B cell (primary cell): ENCODE results near the gene FADS6. TPM values are rescaled to one million over a fixed set of nuclear protein-coding genes. Genes with fewer than 3 reads are reported as not detected.
A peak's percentile ranks its signal among the peaks of the same experiment; 100 is the strongest.

Experiments
- ATAC-seq: fragments of 200-7000 bp; cut with Tn5 transposase; one replicate; pipeline ENCODE4 v1.10.0; 2021; ENCODE audit warnings: low read depth, mild to moderate bottlenecking, moderate number of reproducible peaks, moderate library complexity
- CTCF ChIA-PET: fragments of 350-600 bp; sonication (Branson Sonifier 250); formaldehyde crosslinking; loops from one replicate; lab custom pipeline; 2021; ENCODE audit warnings: antibody characterized with exemption, inconsistent platforms; lab: Charles Lee
- POLR2A ChIA-PET: fragments of 350-600 bp; sonication (Branson Sonifier 250); formaldehyde crosslinking; loops from one replicate; lab custom pipeline; 2021; ENCODE audit warnings: antibody characterized with exemption; lab: Charles Lee
- DNase-seq: peaks from one replicate; pipeline ENCODE4 v3.0.0; 2013
- H2AFZ ChIP-seq: 2 replicates; pipeline ENCODE4 v1.6.1; 2012; ENCODE audit warnings: mild to moderate bottlenecking, low read depth, low read length; ENCODE audit not compliant: insufficient read depth, poor library complexity, severe bottlenecking
- H3K27ac ChIP-seq, 2 donors: 1 replicate in 1 of 2; 2 replicates in 1 of 2; pipeline ENCODE4 v1.5.1; 2012 to 2013; ENCODE audit warnings: low read length in 2 of 2, mild to moderate bottlenecking in 2 of 2, moderate library complexity in 1 of 2
- H3K27me3 ChIP-seq, 4 experiments: fragments of 200-600 bp in 1 of 4; sonication (generic) in 1 of 4; replicated peaks in 1 of 4; 1 replicate in 2 of 4; 2 replicates in 2 of 4; pipeline versions ENCODE4 v1.6.1 to v1.7.0; 2013 to 2016; ENCODE audit warnings: low read length in 3 of 4, mild to moderate bottlenecking in 2 of 4, mixed read lengths in 1 of 4, moderate library complexity in 1 of 4; ENCODE audit not compliant: insufficient read depth in 4 of 4, control insufficient read depth in 3 of 4; ENCODE audit errors: control extremely low read depth in 1 of 4
- H3K36me3 ChIP-seq, 2 experiments: replicated peaks in 1 of 2; 1 replicate in 1 of 2; 2 replicates in 1 of 2; pipeline versions ENCODE4 v1.6.1 to v1.7.1; 2013; ENCODE audit warnings: low read length in 1 of 2; ENCODE audit not compliant: insufficient read depth in 2 of 2, control insufficient read depth in 1 of 2; ENCODE audit errors: control extremely low read depth in 1 of 2, extremely low read depth in 1 of 2
- H3K4me1 ChIP-seq, 2 donors: fragments of 200-600 bp in 1 of 2; sonication (generic) in 1 of 2; 1 replicate in 1 of 2; 2 replicates in 1 of 2; pipeline versions ENCODE4 v1.5.1 to v1.6.1; 2013 to 2017; ENCODE audit warnings: low read length in 2 of 2; ENCODE audit not compliant: control insufficient read depth in 2 of 2, insufficient read depth in 2 of 2
- H3K4me2 ChIP-seq: replicated peaks from 2 replicates; pipeline ENCODE3; 2012; ENCODE audit warnings: mild to moderate bottlenecking, low read depth, low read length; ENCODE audit not compliant: poor library complexity, severe bottlenecking
- H3K4me3 ChIP-seq, 5 experiments: fragments of 200-600 bp in 1 of 5; sonication (generic) in 1 of 5; 1 replicate in 3 of 5; 2 replicates in 2 of 5; pipeline versions ENCODE4 v1.5.1 to v1.7.0; 2011 to 2016; ENCODE audit warnings: low read length in 4 of 5, mild to moderate bottlenecking in 4 of 5, low read depth in 2 of 5, control low read depth in 1 of 5, moderate library complexity in 1 of 5; ENCODE audit not compliant: insufficient read depth in 1 of 5; ENCODE audit errors: control extremely low read depth in 1 of 5, extremely low read depth in 1 of 5
- H3K79me2 ChIP-seq: fragments of 200-600 bp; sonication (generic); one replicate; pipeline ENCODE4 v1.6.0; 2016; ENCODE audit warnings: low read length; ENCODE audit not compliant: control insufficient read depth, insufficient read depth
- H3K9ac ChIP-seq: fragments of 200-600 bp; sonication (generic); 2 replicates; pipeline ENCODE4 v1.6.1; 2017; ENCODE audit warnings: mild to moderate bottlenecking, low read length, moderate library complexity
- H3K9me3 ChIP-seq, 3 donors: one replicate each; pipeline versions ENCODE4 v1.6.1 to v1.7.1; 2013; ENCODE audit warnings: low read length in 2 of 3; ENCODE audit not compliant: control insufficient read depth in 2 of 3, insufficient read depth in 1 of 3; ENCODE audit errors: control extremely low read depth in 1 of 3
- H4K20me1 ChIP-seq: 2 replicates; pipeline ENCODE4 v1.6.0; 2012; ENCODE audit warnings: mild to moderate bottlenecking, low read length; ENCODE audit not compliant: insufficient read depth, control insufficient read depth, poor library complexity, severe bottlenecking
- H3K27ac Mint-ChIP-seq: one replicate; pipeline ENCODE4 v1.8.0; 2021; ENCODE audit warnings: mixed read lengths
- H3K27me3 Mint-ChIP-seq: one replicate; pipeline ENCODE4 v1.8.0; 2021; ENCODE audit warnings: mixed read lengths
- H3K4me1 Mint-ChIP-seq: one replicate; pipeline ENCODE4 v1.8.0; 2021; ENCODE audit warnings: mixed read lengths
- H3K4me3 Mint-ChIP-seq: one replicate; pipeline ENCODE4 v1.8.0; 2021; ENCODE audit warnings: mixed read lengths
- H3K9me3 Mint-ChIP-seq: one replicate; pipeline ENCODE4 v1.8.0; 2022; ENCODE audit warnings: mixed read lengths; ENCODE audit not compliant: insufficient read depth
- EZH2 ChIP-seq: IDR thresholded peaks from 2 replicates; pipeline ENCODE4 v1.6.1; 2012; ENCODE audit warnings: borderline replicate concordance, low read depth, mild to moderate bottlenecking, moderate library complexity, low read length; ENCODE audit not compliant: insufficient read depth, poor library complexity, severe bottlenecking
- WGBS: methylation state at CpG from one replicate; pipeline ENCODE4 v1.1.5; 2013; ENCODE audit warnings: missing lambda C conversion rate; ENCODE audit not compliant: insufficient coverage; 5-methylcytosine and 5-hydroxymethylcytosine counted together
- intact Hi-C: fragments of 100-400 bp; cut with micrococcal nuclease; formaldehyde crosslinking; loops from one replicate; pipeline ENCODE4 v1.10.0; 2022
- polyA plus RNA-seq: library from polyadenylated mRNA; depleted of rRNA; stranded (reverse); fragments of >200 nt; gene quantifications from 2 replicates; pipeline ENCODE4 v1.2.3, GENCODE V29; 2012
- total RNA-seq, 2 donors: library from RNA; stranded (reverse); fragments of 120-200 nt in 1 of 2; gene quantifications; 1 replicate in 1 of 2; 2 replicates in 1 of 2; pipeline versions ENCODE4 v1.2.3 to v1.2.4, GENCODE V29; 2013 to 2022
- TF ChIP-seq, protein P1 (sequence below): fragments of 200-600 bp; IDR thresholded peaks from one replicate; pipeline ENCODE4 v1.8.0; 2022; ENCODE audit warnings: antibody characterized with exemption, mild to moderate bottlenecking

FADS6 gene
- total and polyA plus RNA-seq, 2 donors (not counting 1 experiment from before 2014, with no cell fraction given), result not detected

DNA sequence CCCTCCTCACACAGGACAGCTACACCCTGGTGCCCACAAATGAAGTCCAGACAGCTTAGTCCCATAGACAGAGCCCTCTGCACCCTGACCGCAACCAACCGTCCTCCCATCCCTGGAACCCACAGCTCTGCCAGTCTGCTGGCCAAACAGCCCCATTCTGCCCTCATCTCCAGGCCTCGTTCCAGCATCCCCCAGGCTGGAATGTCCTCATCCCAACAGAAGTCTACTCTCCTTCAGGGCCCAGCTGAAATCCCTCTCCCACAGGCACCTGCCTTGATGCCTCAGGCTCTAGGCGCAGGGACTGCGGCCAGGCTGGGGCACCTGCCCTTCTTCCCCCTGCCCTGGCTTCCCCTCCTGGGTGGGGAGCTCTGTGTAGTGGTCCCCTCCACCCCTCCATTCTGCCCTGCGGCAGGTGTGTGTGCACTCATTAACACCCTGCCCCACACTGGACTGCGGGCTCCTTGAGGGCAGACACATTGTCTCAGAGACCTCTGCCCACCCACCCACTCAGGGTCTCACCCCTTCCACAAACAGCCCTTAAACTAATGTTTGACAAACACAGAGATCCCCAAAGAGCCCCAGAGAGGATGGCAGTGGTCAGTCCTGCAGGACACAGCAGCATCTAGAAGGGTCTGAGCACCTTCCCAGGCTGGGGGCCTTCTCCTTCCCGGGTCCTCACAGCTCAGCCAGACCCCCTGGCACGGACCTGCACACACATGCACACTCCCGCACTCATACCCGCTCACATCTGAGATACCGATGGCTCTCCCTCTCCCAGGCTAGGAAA, 34.6 kb downstream of the FADS6 start:
- H3K36me3 ChIP-seq, result no peaks in the 10 kb centered on the region
- H4K20me1 ChIP-seq, result peaks cover 9% of the 10 kb centered on the region
- H3K27ac ChIP-seq, result no peak overlapping the region
- Mint-ChIP-seq H3K27ac (peak overlapping the region; percentile 50), H3K27me3 (peaks cover 66% of the 10 kb centered on the region), H3K4me3 (peak overlapping the region; percentile 72), H3K4me1 (peaks cover 24% of the 10 kb centered on the region), H3K9me3 (no peaks in the 10 kb centered on the region)
- 59% methylated on average over 10 of the region's 12 CpGs for WGBS
- ATAC-seq (no peak), DNase-seq (no peak)
- H3K79me2 ChIP-seq, result no peaks in the 10 kb centered on the region
- POLR2A ChIA-PET, result interaction anchor here (0.6 kb wide), 1 partner anchor 66 kb away, joined by 5 read pairs; no protein-coding TSS in a partner anchor
- CTCF ChIA-PET, result interaction anchor here (0.6 to 12.3 kb wide), 8 partner anchors 14 to 477 kb away, joined by 3 to 181 read pairs (median 6); partner anchors contain the start of gene FDXR
- H3K4me1 ChIP-seq, result peaks cover 29 to 32% of the 10 kb centered on the region in 2 donors
- H3K4me2 ChIP-seq, result peak overlapping the region; percentile 80
- TF ChIP-seq, protein P1, sequence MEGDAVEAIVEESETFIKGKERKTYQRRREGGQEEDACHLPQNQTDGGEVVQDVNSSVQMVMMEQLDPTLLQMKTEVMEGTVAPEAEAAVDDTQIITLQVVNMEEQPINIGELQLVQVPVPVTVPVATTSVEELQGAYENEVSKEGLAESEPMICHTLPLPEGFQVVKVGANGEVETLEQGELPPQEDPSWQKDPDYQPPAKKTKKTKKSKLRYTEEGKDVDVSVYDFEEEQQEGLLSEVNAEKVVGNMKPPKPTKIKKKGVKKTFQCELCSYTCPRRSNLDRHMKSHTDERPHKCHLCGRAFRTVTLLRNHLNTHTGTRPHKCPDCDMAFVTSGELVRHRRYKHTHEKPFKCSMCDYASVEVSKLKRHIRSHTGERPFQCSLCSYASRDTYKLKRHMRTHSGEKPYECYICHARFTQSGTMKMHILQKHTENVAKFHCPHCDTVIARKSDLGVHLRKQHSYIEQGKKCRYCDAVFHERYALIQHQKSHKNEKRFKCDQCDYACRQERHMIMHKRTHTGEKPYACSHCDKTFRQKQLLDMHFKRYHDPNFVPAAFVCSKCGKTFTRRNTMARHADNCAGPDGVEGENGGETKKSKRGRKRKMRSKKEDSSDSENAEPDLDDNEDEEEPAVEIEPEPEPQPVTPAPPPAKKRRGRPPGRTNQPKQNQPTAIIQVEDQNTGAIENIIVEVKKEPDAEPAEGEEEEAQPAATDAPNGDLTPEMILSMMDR, result no peak
- no peak for TF ChIP-seq EZH2
- H3K4me3 ChIP-seq, result no peak overlapping the region
- H3K27me3 ChIP-seq, result peaks cover 0 to 79% (median 33%) of the 10 kb centered on the region in 4 experiments
- H2AFZ ChIP-seq, result no peak overlapping the region
- intact Hi-C loops, result no loop called here
- peaks cover 0 to 18% (median 0%) of the 10 kb centered on the region in 3 donors for H3K9me3 ChIP-seq
- H3K9ac ChIP-seq, result no peak overlapping the region

DNA sequence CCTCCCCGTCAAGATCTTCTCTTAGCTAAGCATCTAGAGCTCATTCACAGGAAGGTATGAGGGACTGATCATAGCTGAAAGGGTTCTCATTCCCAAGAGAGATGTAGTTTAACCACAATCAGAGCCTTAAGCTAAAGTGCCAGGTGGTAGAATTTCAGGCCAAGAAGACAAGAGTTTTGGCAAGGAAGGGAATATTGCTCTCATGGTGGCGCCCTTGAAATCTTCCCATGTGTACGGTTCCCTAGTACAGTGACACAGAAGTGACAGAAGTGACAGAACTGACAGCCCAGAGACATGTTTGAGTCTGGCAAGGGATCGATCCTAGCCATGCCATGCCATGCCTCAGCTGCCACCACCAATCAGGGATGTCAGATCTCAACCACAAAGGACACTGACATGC, 36.2 kb downstream of the FADS6 start:
- 85% methylated on average over 3 of the region's 4 CpGs for WGBS
- TF ChIP-seq EZH2, result no peak
- TF ChIP-seq, protein P1, result no peak
- ChIA-PET POLR2A (no interaction called here), CTCF (interaction anchor here (1.3 to 12.3 kb wide), 6 partner anchors 8 to 199 kb away, joined by 3 to 181 read pairs (median 4); no protein-coding TSS in a partner anchor)
- Histone ChIP-seq H3K27ac (no peak overlapping the region), H3K4me1 (peaks cover 31 to 36% of the 10 kb centered on the region in 2 donors), H3K4me3 (no peak overlapping the region), H2AFZ (no peak overlapping the region), H3K79me2 (no peaks in the 10 kb centered on the region), H4K20me1 (peaks cover 9% of the 10 kb centered on the region), H3K36me3 (no peaks in the 10 kb centered on the region), H3K4me2 (no peak overlapping the region), H3K9me3 (peaks cover 0 to 15% (median 0%) of the 10 kb centered on the region in 3 donors), H3K9ac (no peak overlapping the region), H3K27me3 (peaks cover 0 to 79% (median 38%) of the 10 kb centered on the region in 4 experiments)
- DNase-seq (no peak), ATAC-seq (no peak)
- Mint-ChIP-seq H3K27ac (no peak overlapping the region), H3K9me3 (no peaks in the 10 kb centered on the region), H3K4me1 (peaks cover 27% of the 10 kb centered on the region), H3K27me3 (peaks cover 68% of the 10 kb centered on the region), H3K4me3 (no peak overlapping the region)
- intact Hi-C loops, result no loop called here
